Gastrocnemius medialis (tissue), 4 donors: Measurements from ENCODE around the gene PRKG1.

Experiments
- CTCF ChIP-seq, 5 experiments: fragments of 450-650 bp in 3 of 5; fragments of 200-600 bp in 2 of 5; sonication (generic) in 2 of 5; IDR thresholded peaks in 4 of 5; conservative IDR thresholded peaks in 1 of 5; 1 replicate in 4 of 5; 2 replicates in 1 of 5; pipeline ENCODE4 v1.5.1; 2016 to 2019; ENCODE audit warnings: antibody characterized with exemption in 5 of 5, mild to moderate bottlenecking in 3 of 5, moderate library complexity in 3 of 5
- POLR2A ChIP-seq, 2 donors: fragments of 450-650 bp; IDR thresholded peaks; one replicate each; pipeline ENCODE4 v1.6.1; 2017; ENCODE audit warnings: antibody characterized with exemption in 2 of 2, mild to moderate bottlenecking in 2 of 2, moderate library complexity in 2 of 2

- TF ChIP-seq CTCF (IDR thresholded peaks at IDR 0.05 in 4 of 5, conservative IDR thresholded peaks at IDR 0.05 in 1 of 5) (no peak), POLR2A (IDR thresholded peaks at IDR 0.05) (no peak)
These were observed 944.8 kb downstream of the PRKG1 start for GRCh38 chr10:52019077-52019555.
